Epidermal melanocyte (primary cell): ENCODE data around the gene RTN4.
"Not testable (repeated sequence)": the region's sequence is repeated elsewhere in the genome, so short reads cannot be mapped to it uniquely, and the experiment has no call there.

Experiments used
- DNase-seq: peaks from one replicate; pipeline ENCODE4 v3.0.0; 2011; ENCODE audit warnings: low spot score; ENCODE audit not compliant: insufficient read length

The RTN4 gene

GRCh38 chr2:55050100-55050994, at the start of gene RTN4:
TSS of gene RTN4 (minus strand) at chr2:55050451. CDS start at chr2:55050300, 151 bp downstream.
- DNase-seq: peak; percentile 93

DNA sequence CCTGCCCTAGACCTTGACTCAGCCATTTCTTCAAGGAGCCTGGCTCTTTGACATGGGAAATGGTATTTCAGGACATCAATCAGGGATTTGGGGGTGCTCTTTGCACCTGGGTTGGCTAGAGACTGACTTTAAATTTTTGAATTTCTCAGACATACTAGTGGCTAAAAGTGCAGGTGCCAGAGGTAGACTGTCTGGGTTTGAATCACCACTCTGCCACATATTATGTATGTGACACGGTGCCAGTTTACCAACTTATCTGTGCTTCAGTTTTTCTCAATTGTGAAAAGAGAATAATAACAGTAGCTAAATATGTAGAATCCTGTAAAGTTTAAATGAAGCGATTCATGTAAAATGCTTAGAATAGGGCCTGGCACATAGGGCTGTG, 49.2 kb upstream of the RTN4 start:
- DNase-seq: no peak

DNA sequence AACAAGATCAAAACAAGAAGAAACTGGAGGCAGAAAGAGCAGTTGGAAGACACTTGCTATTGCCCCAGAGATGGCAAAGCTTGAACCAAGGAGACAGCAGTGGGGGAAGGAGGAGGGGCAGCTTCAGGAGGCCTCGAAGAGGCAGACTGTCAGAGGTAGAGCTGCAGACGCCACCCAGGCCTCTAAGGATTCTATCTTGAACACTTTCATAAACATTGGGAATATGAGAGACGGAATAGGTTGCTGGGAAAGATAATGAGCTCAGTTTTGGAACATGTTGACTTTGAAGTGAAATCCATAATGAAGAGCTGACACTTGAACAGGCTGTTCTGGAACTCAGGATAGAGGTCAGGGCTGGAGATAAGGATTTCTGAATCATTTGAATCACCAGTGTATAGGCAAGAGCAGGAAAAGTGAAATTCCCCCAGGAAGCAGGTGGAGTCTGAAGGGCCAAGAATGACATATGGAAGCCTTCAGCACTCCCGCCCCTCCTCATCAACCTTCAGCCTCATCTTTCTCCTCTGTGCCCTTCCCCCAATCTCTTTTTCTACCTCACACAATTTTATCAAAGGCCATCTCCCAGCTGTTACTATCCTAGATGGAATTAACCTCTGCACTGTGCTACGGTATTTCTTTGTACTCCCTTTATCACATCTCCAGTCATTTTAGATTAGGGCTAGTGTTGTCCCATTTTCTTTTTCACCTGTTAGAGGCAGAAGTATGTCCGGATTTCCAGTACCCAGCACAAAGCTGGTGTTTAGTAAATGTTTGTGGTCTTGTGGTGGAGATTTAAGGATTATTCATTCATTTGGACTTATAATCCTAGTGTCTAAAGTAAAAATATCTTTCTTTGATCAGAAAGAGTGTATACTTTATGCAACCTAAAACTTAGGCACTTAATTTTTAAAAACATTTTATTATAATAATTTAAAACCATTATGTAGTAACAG, 47.5 kb upstream of the RTN4 start:
- DNase-seq: no peak

GRCh38 chr2:55097082-55097460, 46.8 kb upstream of the RTN4 start:
- DNase-seq: no peak

DNA sequence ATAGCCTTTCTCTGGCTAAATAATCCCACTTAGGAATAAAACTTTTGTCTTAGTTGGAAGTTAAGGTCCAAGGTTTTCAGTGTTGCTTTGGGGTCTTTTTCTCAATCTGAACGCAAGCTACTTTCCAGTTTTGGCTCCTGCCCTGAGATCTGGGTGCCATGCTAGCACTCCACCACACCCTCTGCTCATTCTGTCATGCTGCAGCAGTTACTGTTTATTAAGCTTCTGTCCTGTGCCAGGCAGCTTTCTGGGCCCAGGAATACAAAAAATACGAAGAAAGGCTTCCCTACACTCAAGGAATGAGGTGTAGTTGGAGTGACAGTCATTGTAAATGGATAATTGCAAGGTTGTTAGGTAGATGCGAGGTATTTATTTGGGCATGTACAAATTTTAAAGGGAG, 46.3 kb upstream of the RTN4 start:
- no peak for DNase-seq

DNA sequence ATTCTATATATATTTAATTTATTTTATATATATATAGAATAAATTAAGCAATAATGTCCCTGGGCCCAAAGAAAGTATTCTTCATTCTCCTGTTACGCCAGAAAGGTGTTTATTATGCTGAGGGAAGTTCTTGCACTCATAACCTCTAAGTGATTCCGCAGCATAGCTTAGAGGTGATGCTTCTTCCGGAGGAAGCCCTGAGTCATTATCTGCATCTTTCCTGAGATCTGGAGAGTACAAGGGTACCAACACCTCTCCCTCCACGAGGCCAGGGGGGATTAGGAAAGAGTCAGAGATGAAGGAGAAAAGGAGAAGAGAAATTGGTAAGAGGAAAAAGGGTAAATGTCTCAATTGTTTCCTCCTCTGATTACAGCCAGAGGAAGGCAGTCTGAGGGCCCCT, 43.1 kb upstream of the RTN4 start:
- DNase-seq: no peak

DNA sequence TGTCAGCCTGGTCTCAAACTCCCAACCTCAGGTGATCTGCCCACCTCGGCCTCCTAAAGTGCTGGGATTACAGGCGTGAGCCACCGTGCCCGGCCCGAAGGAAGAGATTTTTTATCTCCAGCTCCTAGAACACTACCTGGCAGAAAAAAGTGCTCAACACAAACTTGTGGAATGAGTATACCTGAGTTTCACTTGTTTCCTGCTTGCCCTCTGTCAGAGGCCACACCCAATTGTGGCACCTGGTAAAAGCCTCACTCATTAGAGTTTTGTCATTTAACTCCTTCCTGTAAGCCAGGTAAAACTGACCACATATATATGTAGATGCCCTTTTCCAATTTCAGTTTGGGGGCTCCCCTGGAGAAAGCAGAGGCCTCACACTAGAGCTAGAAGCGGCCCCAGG, 42.2 kb upstream of the RTN4 start:
- DNase-seq: no peak

DNA sequence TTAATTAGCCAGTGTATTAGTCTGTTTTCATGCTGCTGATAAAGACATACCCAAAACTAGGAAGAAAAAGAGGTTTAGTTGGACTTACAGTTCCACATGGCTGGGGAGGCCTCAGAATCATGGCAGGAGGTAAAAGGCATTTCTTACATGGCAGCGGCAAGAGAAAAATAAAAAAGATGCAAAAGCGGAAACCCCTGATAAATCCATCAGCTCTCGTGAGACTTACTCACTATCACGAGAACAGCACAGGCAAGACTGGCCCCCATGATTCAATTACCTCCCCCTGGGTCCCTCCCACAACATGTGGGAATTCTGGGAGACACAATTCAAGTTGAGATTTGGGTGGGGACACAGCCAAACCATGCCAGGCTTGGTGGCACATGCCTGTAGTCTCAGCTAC, 41.4 kb upstream of the RTN4 start:
- not testable (repeated sequence) for DNase-seq

- no peak for DNase-seq
Measured at GRCh38 chr2:55090702-55091101, 40.5 kb upstream of the RTN4 start.

- no peak for DNase-seq
Measured at GRCh38 chr2:55089726-55090125, 39.5 kb upstream of the RTN4 start.

DNA sequence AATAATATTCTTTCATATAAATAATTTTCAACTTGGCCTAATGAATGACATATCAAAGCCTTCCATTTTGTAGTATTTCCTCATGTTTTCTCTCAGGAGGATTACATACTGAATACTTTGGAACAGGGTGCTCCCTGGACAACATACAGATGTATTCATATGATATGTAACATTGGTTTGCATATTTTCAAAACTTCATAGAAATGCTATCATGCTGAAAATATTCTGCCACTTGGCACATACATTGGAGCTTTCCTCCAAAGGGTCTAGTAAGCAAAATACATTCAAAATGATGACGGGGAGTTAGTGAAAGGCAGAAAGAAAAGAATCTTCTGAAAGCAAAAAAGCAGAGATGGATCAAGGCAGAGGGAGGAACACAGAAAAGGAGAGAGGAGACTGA, 38.1 kb upstream of the RTN4 start:
- DNase-seq: no peak

- no peak for DNase-seq
Measured at GRCh38 chr2:55087936-55088335, 37.7 kb upstream of the RTN4 start.

DNA sequence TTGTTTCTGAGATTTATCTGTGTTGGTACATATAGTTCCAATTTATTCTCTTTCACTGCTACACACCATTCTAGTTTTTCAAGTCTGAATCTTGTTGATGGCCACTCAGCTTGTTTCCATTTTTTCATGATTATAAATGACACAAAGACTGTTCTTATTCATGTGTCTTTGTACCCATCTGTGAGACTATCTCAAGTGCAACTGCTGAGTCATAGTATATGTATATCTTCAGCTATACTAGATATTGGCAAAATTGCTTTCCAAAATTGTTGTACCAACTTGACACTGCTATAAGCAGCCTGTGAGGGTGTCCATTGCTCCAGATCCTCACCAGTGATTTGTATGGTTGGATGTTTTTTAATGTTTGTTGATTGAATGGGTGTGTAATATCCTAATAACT, 37.2 kb upstream of the RTN4 start:
- no peak for DNase-seq

DNA sequence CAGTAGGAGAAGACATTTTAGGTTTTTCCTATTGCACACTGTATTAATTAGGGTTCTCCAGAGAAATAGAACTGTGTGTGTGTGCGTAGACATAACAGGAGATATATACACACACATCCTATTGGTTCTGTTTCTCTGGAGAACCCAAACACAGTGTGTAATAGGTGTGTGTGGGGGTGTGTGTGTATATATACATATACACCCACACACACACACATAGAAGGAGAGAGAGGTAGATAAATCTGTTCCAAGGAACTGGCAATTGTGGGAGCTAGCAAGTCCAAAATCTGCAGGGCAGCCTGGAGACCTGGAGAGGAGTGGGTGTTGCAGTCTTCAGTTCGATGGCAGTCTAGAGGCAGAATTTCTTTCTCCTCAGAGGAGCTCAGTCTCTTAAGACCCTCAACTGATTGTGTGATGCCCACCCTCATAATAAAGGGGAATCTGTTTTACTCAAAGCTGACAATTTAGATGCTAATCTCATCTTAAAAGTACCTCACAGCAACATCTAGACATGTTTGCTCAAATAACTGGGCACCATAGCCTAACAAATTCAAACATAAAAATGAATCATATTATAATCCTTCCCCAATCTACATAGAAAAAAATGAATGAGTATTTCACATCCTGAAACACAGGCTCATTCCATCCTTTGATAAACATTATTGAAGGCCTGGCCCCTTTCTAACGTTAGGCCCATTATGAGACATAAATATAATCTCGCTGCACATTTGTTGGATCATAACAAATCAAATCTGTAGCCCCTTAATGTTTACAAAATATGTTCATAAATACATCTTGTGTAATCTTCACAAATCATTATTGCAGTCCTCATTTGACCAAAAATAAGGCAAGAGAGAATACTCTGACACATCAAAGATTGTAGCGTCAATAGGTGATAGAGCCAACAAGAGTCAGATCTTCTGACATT, 35.1 kb upstream of the RTN4 start:
- DNase-seq: no peak

DNA sequence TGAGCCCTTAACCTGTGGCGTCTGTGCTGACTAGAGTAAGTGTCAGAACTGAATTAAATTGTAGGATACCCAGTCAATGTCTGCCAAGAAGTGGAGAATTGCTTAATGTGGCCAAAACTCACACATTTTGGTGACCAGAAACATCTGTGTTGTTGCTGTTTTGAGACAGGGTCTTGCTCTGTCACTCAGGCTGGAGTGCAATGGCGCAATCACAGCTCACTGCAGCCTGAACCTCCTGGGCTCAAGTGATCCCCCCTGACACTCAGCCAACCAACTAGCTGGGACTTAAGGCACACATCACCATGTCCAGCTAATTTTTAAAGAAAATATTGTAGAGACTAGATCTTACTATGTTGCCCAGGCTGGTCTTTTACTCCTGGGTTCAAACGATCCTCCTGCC, 34.4 kb upstream of the RTN4 start:
- DNase-seq: no peak

- no peak for DNase-seq
Measured at GRCh38 chr2:55080204-55080738, 30.0 kb upstream of the RTN4 start.

DNA sequence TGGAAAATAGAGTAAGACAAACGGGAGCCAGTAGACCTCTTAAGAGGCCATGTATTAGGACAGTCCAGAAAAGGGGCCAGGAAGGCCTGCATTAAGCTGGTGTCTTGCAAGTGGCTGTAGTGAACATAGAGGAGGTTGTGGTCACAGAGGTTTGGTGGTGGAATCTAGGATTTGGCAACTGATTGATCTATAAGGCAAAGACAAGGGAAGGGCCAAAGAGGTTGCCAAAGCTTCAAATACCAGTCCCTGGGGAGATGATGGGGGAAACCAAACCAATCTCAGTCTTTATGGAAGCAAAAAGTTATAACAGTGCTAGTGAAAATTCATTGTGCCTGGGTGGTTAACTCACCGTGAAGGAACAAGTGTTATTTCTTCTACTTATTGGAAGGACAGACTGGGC, 28.7 kb upstream of the RTN4 start:
- no peak for DNase-seq

GRCh38 chr2:55076721-55077120, 26.5 kb upstream of the RTN4 start:
- DNase-seq: no peak

DNA sequence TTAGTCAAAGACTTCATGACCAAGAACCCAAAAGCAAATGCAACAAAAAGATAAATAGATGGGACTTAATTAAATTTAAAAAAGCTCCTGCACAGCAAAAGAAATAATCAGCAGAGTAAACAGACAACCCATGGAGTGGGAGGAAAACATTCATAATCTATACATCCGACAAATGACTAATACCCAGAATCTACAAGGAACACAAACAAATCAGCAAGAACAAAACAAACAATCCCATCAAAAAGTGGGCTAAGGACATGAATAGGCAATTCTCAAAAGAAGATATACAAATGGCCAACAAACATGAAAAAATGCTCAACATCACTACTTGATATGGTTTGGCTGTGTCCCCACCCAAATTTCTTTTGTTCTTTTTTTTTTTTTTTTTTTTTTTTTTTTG, 25.8 kb upstream of the RTN4 start:
- not testable (repeated sequence) for DNase-seq

DNA sequence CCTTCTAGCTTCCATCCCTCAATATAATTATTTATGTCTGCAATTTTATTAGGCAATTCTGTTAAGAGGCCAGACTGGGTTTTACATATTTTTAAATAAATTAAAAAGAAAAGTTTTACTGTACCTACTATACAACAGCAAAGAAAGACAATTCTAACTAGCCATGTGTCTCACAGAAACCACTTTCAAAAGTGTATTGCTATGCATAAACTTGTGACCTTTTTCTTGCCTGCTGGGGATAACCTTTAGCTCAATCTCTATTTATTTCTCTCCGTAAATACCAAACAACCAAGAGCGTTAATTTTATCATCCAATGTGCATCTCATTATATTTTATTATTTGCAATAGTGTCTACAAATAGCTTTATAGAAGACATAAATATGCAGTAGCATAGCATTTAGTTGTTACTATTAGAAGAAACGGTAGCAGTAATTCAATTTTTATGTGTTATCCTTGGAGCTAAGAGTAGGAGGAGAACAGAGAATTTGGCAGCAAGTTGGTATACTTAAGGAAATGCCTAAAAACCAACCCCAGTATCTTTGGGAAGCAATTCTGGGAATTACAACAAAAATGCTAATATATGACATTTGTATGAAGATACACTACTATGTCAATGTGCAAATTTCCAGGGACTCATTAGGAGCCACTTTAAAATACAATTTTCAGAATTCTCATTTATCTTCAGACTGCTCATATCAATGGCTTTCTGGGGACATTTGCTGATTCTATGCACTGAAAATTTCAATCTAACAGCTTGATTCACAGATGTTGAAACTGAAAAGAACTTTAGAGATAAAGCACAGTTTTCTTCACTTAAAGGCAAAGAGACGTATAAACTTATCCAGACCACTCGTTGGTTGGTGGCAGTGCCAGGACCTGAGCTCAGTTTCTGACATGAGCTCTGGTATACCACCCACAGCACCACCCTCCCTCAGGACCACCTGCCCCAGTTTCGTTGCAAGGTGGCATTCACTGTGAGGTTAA, 23.0 kb upstream of the RTN4 start:
- no peak for DNase-seq
